ENCODE measurements around the gene ST6GAL1. TPM values are rescaled to one million over a fixed set of nuclear protein-coding genes. Genes with fewer than 3 reads are reported as not detected.
"Not testable (repeated sequence)": the region's sequence is repeated elsewhere in the genome, so short reads cannot be mapped to it uniquely, and the experiment has no call there.

Gene ST6GAL1
- total RNA-seq, 1 experiment from 2014 or later: 11.8 TPM

GRCh38 chr3:186964071-186964470 lies 33.7 kb downstream of the ST6GAL1 start:
- no peak for DNase-seq (ENCODE audit: low spot score)
- in situ Hi-C loops (cut with HindIII; ENCODE audit: low sequenced_read_pairs): no loop called here

- in situ Hi-C loops (cut with HindIII; ENCODE audit: low sequenced_read_pairs): no loop called here
- DNase-seq (ENCODE audit: low spot score): no peak
Measured at GRCh38 chr3:186964616-186965015, 34.3 kb downstream of the ST6GAL1 start.

GRCh38 chr3:186965141-186965879 lies 35.0 kb downstream of the ST6GAL1 start:
- DNase-seq (ENCODE audit: low spot score): no peak
- in situ Hi-C loops (cut with HindIII; ENCODE audit: low sequenced_read_pairs): no loop called here

GRCh38 chr3:186966406-186966805 lies 36.1 kb downstream of the ST6GAL1 start:
- no peak for DNase-seq (ENCODE audit: low spot score)
- in situ Hi-C loops (cut with HindIII; ENCODE audit: low sequenced_read_pairs): no loop called here

GRCh38 chr3:186967236-186967635 lies 36.9 kb downstream of the ST6GAL1 start:
- in situ Hi-C loops (cut with HindIII; ENCODE audit: low sequenced_read_pairs); DNase-seq (ENCODE audit: low spot score): not testable (repeated sequence)

- in situ Hi-C loops (cut with HindIII; ENCODE audit: low sequenced_read_pairs): no loop called here
- DNase-seq (ENCODE audit: low spot score): no peak
Measured at GRCh38 chr3:186967686-186968085, 37.4 kb downstream of the ST6GAL1 start.

GRCh38 chr3:186969607-186970006 lies 39.3 kb downstream of the ST6GAL1 start:
- in situ Hi-C loops (cut with HindIII; ENCODE audit: low sequenced_read_pairs): no loop called here
- DNase-seq (ENCODE audit: low spot score): no peak

- in situ Hi-C loops (cut with HindIII; ENCODE audit: low sequenced_read_pairs); DNase-seq (ENCODE audit: low spot score): not testable (repeated sequence)
Measured at GRCh38 chr3:186971106-186971505, 40.8 kb downstream of the ST6GAL1 start.

- in situ Hi-C loops (cut with HindIII; ENCODE audit: low sequenced_read_pairs): no loop called here
- no peak for DNase-seq (ENCODE audit: low spot score)
Measured at GRCh38 chr3:186971578-186971977, 41.3 kb downstream of the ST6GAL1 start.

GRCh38 chr3:186973702-186974101 lies 43.4 kb downstream of the ST6GAL1 start:
- in situ Hi-C loops (cut with HindIII; ENCODE audit: low sequenced_read_pairs): no loop called here
- no peak for DNase-seq (ENCODE audit: low spot score)

GRCh38 chr3:186974824-186975313 lies 44.5 kb downstream of the ST6GAL1 start:
- in situ Hi-C loops (cut with HindIII; ENCODE audit: low sequenced_read_pairs): no loop called here

GRCh38 chr3:186975726-186976125 lies 45.4 kb downstream of the ST6GAL1 start:
- DNase-seq (ENCODE audit: low spot score): no peak
- in situ Hi-C loops (cut with HindIII; ENCODE audit: low sequenced_read_pairs): no loop called here

More at GRCh38 chr3:186974824-186975313, 44.5 kb downstream of the ST6GAL1 start:
- no peak for DNase-seq (ENCODE audit: low spot score)

- in situ Hi-C loops (cut with HindIII; ENCODE audit: low sequenced_read_pairs): no loop called here
- peak; percentile 19 for DNase-seq (ENCODE audit: low spot score)
Measured at GRCh38 chr3:186976837-186977750, 46.8 kb downstream of the ST6GAL1 start.

GRCh38 chr3:186978712-186979111 lies 48.4 kb downstream of the ST6GAL1 start:
- in situ Hi-C loops (cut with HindIII; ENCODE audit: low sequenced_read_pairs): no loop called here
- DNase-seq (ENCODE audit: low spot score): no peak

- no peak for DNase-seq (ENCODE audit: low spot score)
- in situ Hi-C loops (cut with HindIII; ENCODE audit: low sequenced_read_pairs): no loop called here
Measured at GRCh38 chr3:186979852-186980251, 49.5 kb downstream of the ST6GAL1 start.

- in situ Hi-C loops (cut with HindIII; ENCODE audit: low sequenced_read_pairs): no loop called here
Measured at GRCh38 chr3:186980989-186981388, 50.7 kb downstream of the ST6GAL1 start.

GRCh38 chr3:186983659-186984058 lies 53.3 kb downstream of the ST6GAL1 start:
- DNase-seq (ENCODE audit: low spot score): no peak
- in situ Hi-C loops (cut with HindIII; ENCODE audit: low sequenced_read_pairs): no loop called here

More at GRCh38 chr3:186980989-186981388, 50.7 kb downstream of the ST6GAL1 start:
- DNase-seq (ENCODE audit: low spot score): no peak

GRCh38 chr3:186984064-186984463 lies 53.7 kb downstream of the ST6GAL1 start:
- in situ Hi-C loops (cut with HindIII; ENCODE audit: low sequenced_read_pairs): no loop called here
- no peak for DNase-seq (ENCODE audit: low spot score)

GRCh38 chr3:186985661-186986364 lies 55.5 kb downstream of the ST6GAL1 start:
- in situ Hi-C loops (cut with HindIII; ENCODE audit: low sequenced_read_pairs): no loop called here
- no peak for DNase-seq (ENCODE audit: low spot score)
